Heart left ventricle (tissue), 16 donors: ENCODE data around the gene ZP4. TPM values are rescaled to one million over a fixed set of nuclear protein-coding genes. Genes with fewer than 3 reads are reported as not detected.

Experiments
- ATAC-seq, 4 donors: fragments of 200-7000 bp; cut with Tn5 transposase; one replicate each; pipeline ENCODE4 v1.9.1; 2020 to 2022; ENCODE audit warnings: moderate library complexity in 4 of 4, mild to moderate bottlenecking in 3 of 4, moderate number of reproducible peaks in 1 of 4
- DNase-seq, 5 donors: peaks; one replicate each; pipeline ENCODE4 v3.0.0-alpha.2; 2020
- H3K27ac ChIP-seq, 12 donors: fragments of 200-600 bp; sonication (generic) in 4 of 12; one replicate each; pipeline versions ENCODE4 v1.5.0 to v1.8.0; 2016 to 2022; ENCODE audit warnings: mild to moderate bottlenecking in 2 of 12
- H3K27me3 ChIP-seq, 9 donors: fragments of 200-600 bp; sonication (generic) in 2 of 9; one replicate each; pipeline versions ENCODE4 v1.5.1 to v1.8.0; 2016 to 2022; ENCODE audit warnings: mild to moderate bottlenecking in 3 of 9
- H3K36me3 ChIP-seq, 9 donors: fragments of 200-600 bp; sonication (generic) in 2 of 9; one replicate each; pipeline versions ENCODE4 v1.5.0 to v1.8.0; 2018 to 2022; ENCODE audit warnings: mild to moderate bottlenecking in 2 of 9
- H3K4me1 ChIP-seq, 12 donors: fragments of 200-600 bp; sonication (generic) in 4 of 12; one replicate each; pipeline versions ENCODE4 v1.5.0 to v1.8.0; 2016 to 2022; ENCODE audit warnings: mild to moderate bottlenecking in 3 of 12
- H3K4me3 ChIP-seq, 12 donors: fragments of 200-600 bp; sonication (generic) in 4 of 12; one replicate each; pipeline versions ENCODE4 v1.5.0 to v1.8.0; 2017 to 2022; ENCODE audit warnings: mild to moderate bottlenecking in 9 of 12, moderate library complexity in 4 of 12
- H3K9me3 ChIP-seq, 12 donors: fragments of 200-600 bp; sonication (generic) in 4 of 12; one replicate each; pipeline versions ENCODE4 v1.5.0 to v1.8.0; 2016 to 2022; ENCODE audit warnings: mild to moderate bottlenecking in 1 of 12
- CTCF ChIP-seq, 12 donors: fragments of 200-600 bp; sonication (generic) in 4 of 12; IDR thresholded peaks; one replicate each; pipeline versions ENCODE4 v1.5.0 to v1.8.0; 2018 to 2022; ENCODE audit warnings: antibody characterized with exemption in 12 of 12, mild to moderate bottlenecking in 5 of 12
- POLR2A ChIP-seq, 2 donors: fragments of 450-650 bp; IDR thresholded peaks; one replicate each; pipeline ENCODE4 v1.6.1; 2017; ENCODE audit warnings: antibody characterized with exemption in 2 of 2, mild to moderate bottlenecking in 2 of 2, moderate library complexity in 2 of 2
- WGBS, 4 donors: extraction: QIAGEN DNeasy Blood & Tissue Kit in 2 of 4; methylation state at CpG; one replicate each; pipeline versions ENCODE4 v1.1.5 to v1.1.7; 2013 to 2018; 5-methylcytosine and 5-hydroxymethylcytosine counted together
- intact Hi-C, 10 donors: fragments of 100-400 bp; cut with DNase I; formaldehyde crosslinking; loops; one replicate each; pipeline versions ENCODE4 v1.11.1 to v1.14.2; 2022
- polyA plus RNA-seq, 2 donors: library from polyadenylated mRNA; stranded (reverse); fragments of 200-250 nt; gene quantifications; one replicate each; pipeline ENCODE4 v1.2.3, GENCODE V29; 2013
- total RNA-seq, 9 donors: library from RNA; depleted of rRNA in 2 of 9; stranded (reverse); fragments of >200 nt in 2 of 9; fragmentation: NEBNext Ultra II Directional in 3 of 9; extraction: Animal tissue kit (Norgen Biotek cat#: 25700) in 3 of 9; gene quantifications; one replicate each; pipeline versions ENCODE4 v1.1.0 to v1.2.4, GENCODE V29; 2016 to 2023
- donor health status: ischemic (EF 13 %, LVEDD 7.1; RV severe dilation, severe dysfunction).
- donor health status: healthy with polysubstance abuse.
- donor health status: DM: no; HTN: yes; CAD: no.
- donor health status: DM: no; HTN: no; CAD: no.
- donor health status: ischemic (EF 25% LVEDD 6.9; RV normal size, moderate dysfunction).
- donor health status: ischemic (EF 25% LVEDD 5.7; RV mildly dilated, moderate dysfunction).
- donor health status: healthy.
- donor health status: DM: yes; HTN: yes; CAD: no.
- donor health status: ischemic (EF 35%, LVEDD 5.7; RV mildly dilated, moderate dysfunction).
- donor health status: nonischemic (EF 11% LVEDD 7.7; RV severe dilation, severe dysfunction).
- donor health status: DM: yes; HTN: yes; CAD: no.
- donor health status: PGD.
- donor health status: ischemic (EF 29% LVEDD 5.4; RV normal size, mild dysfunction).
- donor health status: nonischemic (EF 23%, LVEDD 6.1; RV moderate dilation, normal function).

Gene ZP4
- total and polyA plus RNA-seq, 11 donors, result not detected

GRCh38 chr1:237879195-237879594 is 11.5 kb downstream of the ZP4 start:
- DNase-seq, result no peak
- intact Hi-C loops, result no loop called here

GRCh38 chr1:237878406-237878805 is 12.3 kb downstream of the ZP4 start:
- Histone ChIP-seq H3K4me1 (no peaks in the 10 kb centered on the region), H3K4me3 (no peak overlapping the region), H3K36me3 (no peaks in the 10 kb centered on the region), H3K27ac (no peak overlapping the region), H3K27me3 (no peaks in the 10 kb centered on the region), H3K9me3 (no peaks in the 10 kb centered on the region)
- WGBS, 4 donors, result 53 to 91% (median 83%) methylated on average over 1 of the region's 1 CpG
- TF ChIP-seq POLR2A (IDR thresholded peaks at IDR 0.05), result no peak
- TF ChIP-seq CTCF (IDR thresholded peaks at IDR 0.05), result no peak
- intact Hi-C loops, result no loop called here
- no peak for ATAC-seq
- no peak for DNase-seq

More at GRCh38 chr1:237879195-237879594, 11.5 kb downstream of the ZP4 start:
- no peaks in the 10 kb centered on the region for H3K9me3 ChIP-seq
- no peak overlapping the region for H3K4me3 ChIP-seq
- no peaks in the 10 kb centered on the region for H3K27me3 ChIP-seq
- ATAC-seq, result no peak
- TF ChIP-seq CTCF (IDR thresholded peaks at IDR 0.05), result no peak
- TF ChIP-seq POLR2A (IDR thresholded peaks at IDR 0.05), result no peak
- no peaks in the 10 kb centered on the region for H3K4me1 ChIP-seq
- H3K27ac ChIP-seq, result no peak overlapping the region
- no peaks in the 10 kb centered on the region for H3K36me3 ChIP-seq

- 42 to 59% (median 50%) methylated on average over 4 of the region's 4 CpGs for WGBS, 4 donors
- no peaks in the 10 kb centered on the region for H3K36me3 ChIP-seq
- TF ChIP-seq CTCF (IDR thresholded peaks at IDR 0.05), result no peak
- TF ChIP-seq POLR2A (IDR thresholded peaks at IDR 0.05), result no peak
- no peak for DNase-seq
- no peak overlapping the region for H3K27ac ChIP-seq
- no peaks in the 10 kb centered on the region for H3K27me3 ChIP-seq
- H3K4me1 ChIP-seq, result no peaks in the 10 kb centered on the region
- H3K9me3 ChIP-seq, result no peaks in the 10 kb centered on the region
- no peak overlapping the region for H3K4me3 ChIP-seq
- intact Hi-C loops, result no loop called here
- ATAC-seq, result no peak
These were observed 13.1 kb downstream of the ZP4 start for GRCh38 chr1:237877631-237878030.

- TF ChIP-seq CTCF (IDR thresholded peaks at IDR 0.05) (no peak), POLR2A (IDR thresholded peaks at IDR 0.05) (no peak)
- WGBS, 4 donors, result 84 to 88% (median 87%) methylated on average over 8 of the region's 8 CpGs
- intact Hi-C loops, result no loop called here
- H3K27ac ChIP-seq, result no peak overlapping the region
- H3K4me1 ChIP-seq, result no peaks in the 10 kb centered on the region
- H3K27me3 ChIP-seq, result no peaks in the 10 kb centered on the region
- H3K36me3 ChIP-seq, result no peaks in the 10 kb centered on the region
- no peaks in the 10 kb centered on the region for H3K9me3 ChIP-seq
- ATAC-seq (no peak), DNase-seq (no peak)
- H3K4me3 ChIP-seq, result no peak overlapping the region
These were observed 15.4 kb downstream of the ZP4 start for GRCh38 chr1:237875291-237875690.
